Thoracic aorta (tissue), 2 donors: Measurements from ENCODE around the gene KLHL7. TPM values are rescaled to one million over a fixed set of nuclear protein-coding genes. Genes with fewer than 3 reads are reported as not detected.

Source experiments
- ATAC-seq: fragments of 150-250 bp; one replicate; pipeline ENCODE4 v1.8.0; 2017; ENCODE audit warnings: low read depth; ENCODE audit not compliant: insufficient number of reproducible peaks, low FRiP score
- DNase-seq: peaks from one replicate; pipeline ENCODE4 v3.0.0-alpha.2; 2020; ENCODE audit warnings: low spot score
- H3K27ac ChIP-seq, 2 donors: fragments of 200-600 bp; sonication (generic); 1 replicate in 1 of 2; 2 replicates in 1 of 2; pipeline ENCODE4 v1.5.1; 2016; ENCODE audit warnings: mild to moderate bottlenecking in 2 of 2, moderate library complexity in 2 of 2
- H3K27me3 ChIP-seq: fragments of 200-600 bp; sonication (generic); replicated peaks from 2 replicates; pipeline ENCODE4 v1.6.0; 2016; ENCODE audit warnings: mild to moderate bottlenecking; ENCODE audit not compliant: insufficient read depth
- H3K36me3 ChIP-seq: fragments of 200-600 bp; sonication (generic); one replicate; pipeline ENCODE4 v1.5.1; 2016
- H3K4me1 ChIP-seq, 2 donors: fragments of 200-600 bp; sonication (generic); 1 replicate in 1 of 2; 2 replicates in 1 of 2; pipeline versions ENCODE4 v1.5.1 to v1.6.0; 2016; ENCODE audit warnings: low read depth in 2 of 2, mild to moderate bottlenecking in 1 of 2; ENCODE audit not compliant: control insufficient read depth in 1 of 2
- H3K4me3 ChIP-seq: fragments of 200-600 bp; sonication (generic); 2 replicates; pipeline ENCODE4 v1.5.1; 2016; ENCODE audit warnings: mild to moderate bottlenecking
- H3K9me3 ChIP-seq: fragments of 200-600 bp; sonication (generic); 2 replicates; pipeline ENCODE4 v1.5.1; 2016
- total RNA-seq, 2 donors: library from RNA; depleted of rRNA; stranded (reverse); fragments of >200 nt; gene quantifications; one replicate each; pipeline versions ENCODE4 v1.1.0 to v1.2.3, GENCODE V29; 2016
- TF ChIP-seq, protein P1 (sequence below): fragments of 200-600 bp; sonication (generic); IDR thresholded peaks from one replicate; pipeline ENCODE4 v1.5.1; 2019; ENCODE audit warnings: antibody characterized with exemption

Gene KLHL7
- total RNA-seq, 2 donors from 2014 or later, result 22.7 to 23.8 TPM

DNA sequence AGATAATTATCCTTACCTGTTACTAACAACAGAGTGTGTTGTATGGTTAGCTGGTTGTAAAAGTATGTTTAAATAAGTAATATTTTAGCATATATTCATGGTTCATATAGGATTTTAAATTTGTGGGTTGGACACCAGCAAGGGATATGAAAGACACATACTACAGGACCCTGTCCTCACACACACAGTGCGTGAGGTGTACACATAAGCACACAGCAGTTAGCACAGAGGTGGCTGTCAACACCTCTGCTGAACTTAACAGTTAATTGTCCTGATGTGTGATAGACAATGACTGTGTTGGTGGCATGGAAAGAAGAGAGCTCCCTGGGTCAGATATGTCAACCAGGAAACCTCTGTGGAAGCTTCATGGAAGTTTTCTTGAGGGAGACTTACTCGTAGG, 53.0 kb downstream of the KLHL7 start:
- Histone ChIP-seq H3K36me3 (peaks cover 3% of the 10 kb centered on the region), H3K9me3 (no peaks in the 10 kb centered on the region), H3K4me3 (no peak overlapping the region), H3K27ac (no peak overlapping the region), H3K27me3 (no peaks in the 10 kb centered on the region), H3K4me1 (no peaks in the 10 kb centered on the region)
- TF ChIP-seq, protein P1, sequence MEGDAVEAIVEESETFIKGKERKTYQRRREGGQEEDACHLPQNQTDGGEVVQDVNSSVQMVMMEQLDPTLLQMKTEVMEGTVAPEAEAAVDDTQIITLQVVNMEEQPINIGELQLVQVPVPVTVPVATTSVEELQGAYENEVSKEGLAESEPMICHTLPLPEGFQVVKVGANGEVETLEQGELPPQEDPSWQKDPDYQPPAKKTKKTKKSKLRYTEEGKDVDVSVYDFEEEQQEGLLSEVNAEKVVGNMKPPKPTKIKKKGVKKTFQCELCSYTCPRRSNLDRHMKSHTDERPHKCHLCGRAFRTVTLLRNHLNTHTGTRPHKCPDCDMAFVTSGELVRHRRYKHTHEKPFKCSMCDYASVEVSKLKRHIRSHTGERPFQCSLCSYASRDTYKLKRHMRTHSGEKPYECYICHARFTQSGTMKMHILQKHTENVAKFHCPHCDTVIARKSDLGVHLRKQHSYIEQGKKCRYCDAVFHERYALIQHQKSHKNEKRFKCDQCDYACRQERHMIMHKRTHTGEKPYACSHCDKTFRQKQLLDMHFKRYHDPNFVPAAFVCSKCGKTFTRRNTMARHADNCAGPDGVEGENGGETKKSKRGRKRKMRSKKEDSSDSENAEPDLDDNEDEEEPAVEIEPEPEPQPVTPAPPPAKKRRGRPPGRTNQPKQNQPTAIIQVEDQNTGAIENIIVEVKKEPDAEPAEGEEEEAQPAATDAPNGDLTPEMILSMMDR, result no peak
- ATAC-seq (no peak), DNase-seq (no peak)

DNA sequence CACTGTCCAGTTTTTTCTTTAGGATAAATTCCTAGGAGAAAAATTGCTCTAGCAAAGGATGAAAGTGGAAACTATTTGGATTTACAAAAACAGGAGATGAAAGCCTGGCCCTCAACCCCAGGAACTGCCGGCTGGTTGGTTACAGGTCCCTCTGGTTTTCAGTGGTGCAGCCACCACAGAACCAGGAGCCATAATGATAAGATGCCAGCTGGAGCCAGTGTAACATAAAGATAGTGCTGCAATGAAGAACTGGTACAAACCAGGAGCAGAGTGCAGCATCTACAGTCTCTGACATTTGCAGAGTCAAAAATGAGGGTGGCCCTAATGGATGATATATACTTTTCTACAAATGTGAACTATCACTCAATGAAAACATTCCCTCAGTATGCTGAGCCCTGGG, 55.9 kb downstream of the KLHL7 start:
- Histone ChIP-seq H3K36me3 (peaks cover 3% of the 10 kb centered on the region), H3K27me3 (no peaks in the 10 kb centered on the region), H3K4me1 (no peaks in the 10 kb centered on the region), H3K9me3 (no peaks in the 10 kb centered on the region), H3K4me3 (no peak overlapping the region), H3K27ac (no peak overlapping the region)
- DNase-seq (no peak), ATAC-seq (no peak)
- TF ChIP-seq, protein P1, result no peak

DNA sequence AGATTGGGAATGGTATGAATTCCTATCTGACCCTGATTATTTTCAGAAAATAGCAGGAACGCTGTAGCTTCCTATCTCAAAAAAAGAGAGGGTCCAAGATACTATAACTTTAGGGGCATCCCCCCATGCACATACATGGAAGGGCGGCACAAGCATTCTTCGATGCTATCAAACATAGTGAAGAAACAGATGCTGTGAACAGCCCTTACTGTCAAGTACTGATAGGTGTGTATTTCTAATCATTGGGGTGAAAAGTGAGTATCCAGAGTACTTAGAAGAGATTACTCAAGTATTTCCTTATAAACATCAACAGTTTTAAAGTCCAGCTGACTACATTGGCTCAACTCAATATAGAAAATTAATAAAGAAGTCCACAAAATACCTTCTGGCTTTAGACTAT, 59.3 kb downstream of the KLHL7 start:
- DNase-seq (no peak), ATAC-seq (no peak)
- TF ChIP-seq, protein P1, result no peak
- Histone ChIP-seq H3K9me3 (no peaks in the 10 kb centered on the region), H3K27ac (no peak overlapping the region), H3K4me3 (no peak overlapping the region), H3K27me3 (no peaks in the 10 kb centered on the region), H3K36me3 (peaks cover 3% of the 10 kb centered on the region), H3K4me1 (no peaks in the 10 kb centered on the region)

DNA sequence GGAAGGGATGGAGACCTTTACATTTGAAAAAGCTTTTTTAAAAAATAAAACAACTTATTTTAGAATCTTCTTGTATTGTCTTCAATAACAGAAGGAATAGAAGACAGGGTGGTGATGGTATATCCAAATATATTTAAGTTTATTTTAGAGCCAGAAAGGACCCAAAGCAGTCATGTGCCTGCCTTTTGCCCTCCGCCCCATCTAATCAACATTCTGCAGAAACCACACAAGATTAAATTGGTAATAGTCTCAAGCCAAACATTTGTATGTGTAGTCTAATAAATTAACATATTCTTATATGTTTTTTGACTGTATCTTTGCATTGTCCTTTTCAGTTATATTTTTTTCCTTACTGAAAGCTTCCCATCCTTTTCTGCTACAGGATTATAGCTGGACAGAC, 59.7 kb downstream of the KLHL7 start:
- H3K4me3 ChIP-seq, result no peak overlapping the region
- peaks cover 3% of the 10 kb centered on the region for H3K36me3 ChIP-seq
- ATAC-seq (no peak), DNase-seq (no peak)
- H3K27me3 ChIP-seq, result no peaks in the 10 kb centered on the region
- TF ChIP-seq, protein P1, result no peak
- no peaks in the 10 kb centered on the region for H3K4me1 ChIP-seq
- H3K27ac ChIP-seq, result no peak overlapping the region
- H3K9me3 ChIP-seq, result no peaks in the 10 kb centered on the region

DNA sequence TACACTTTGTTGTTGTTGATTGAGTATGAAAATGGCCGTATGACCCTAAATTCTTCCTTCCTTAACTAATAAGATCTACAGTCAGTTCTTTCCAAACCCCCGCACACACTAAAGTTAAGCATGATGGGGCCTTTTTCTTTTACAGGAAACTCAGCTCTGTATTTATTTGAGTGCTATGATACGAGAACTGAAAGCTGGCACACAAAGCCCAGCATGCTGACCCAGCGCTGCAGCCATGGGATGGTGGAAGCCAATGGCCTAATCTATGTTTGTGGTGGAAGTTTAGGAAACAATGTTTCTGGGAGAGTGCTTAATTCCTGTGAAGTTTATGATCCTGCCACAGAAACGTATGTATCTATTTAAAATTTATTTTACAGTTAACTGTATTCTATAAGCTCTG, 62.1 kb downstream of the KLHL7 start:
- Histone ChIP-seq H3K4me1 (no peaks in the 10 kb centered on the region), H3K4me3 (no peak overlapping the region), H3K9me3 (no peaks in the 10 kb centered on the region), H3K27me3 (no peaks in the 10 kb centered on the region), H3K27ac (no peak overlapping the region), H3K36me3 (peaks cover 3% of the 10 kb centered on the region)
- TF ChIP-seq, protein P1, result no peak
- DNase-seq, result no peak
- ATAC-seq, result no peak
